ENCODE data around the gene EPHA4.
A peak's percentile ranks its signal among the peaks of the same experiment; 100 is the strongest.

Gene EPHA4

DNA sequence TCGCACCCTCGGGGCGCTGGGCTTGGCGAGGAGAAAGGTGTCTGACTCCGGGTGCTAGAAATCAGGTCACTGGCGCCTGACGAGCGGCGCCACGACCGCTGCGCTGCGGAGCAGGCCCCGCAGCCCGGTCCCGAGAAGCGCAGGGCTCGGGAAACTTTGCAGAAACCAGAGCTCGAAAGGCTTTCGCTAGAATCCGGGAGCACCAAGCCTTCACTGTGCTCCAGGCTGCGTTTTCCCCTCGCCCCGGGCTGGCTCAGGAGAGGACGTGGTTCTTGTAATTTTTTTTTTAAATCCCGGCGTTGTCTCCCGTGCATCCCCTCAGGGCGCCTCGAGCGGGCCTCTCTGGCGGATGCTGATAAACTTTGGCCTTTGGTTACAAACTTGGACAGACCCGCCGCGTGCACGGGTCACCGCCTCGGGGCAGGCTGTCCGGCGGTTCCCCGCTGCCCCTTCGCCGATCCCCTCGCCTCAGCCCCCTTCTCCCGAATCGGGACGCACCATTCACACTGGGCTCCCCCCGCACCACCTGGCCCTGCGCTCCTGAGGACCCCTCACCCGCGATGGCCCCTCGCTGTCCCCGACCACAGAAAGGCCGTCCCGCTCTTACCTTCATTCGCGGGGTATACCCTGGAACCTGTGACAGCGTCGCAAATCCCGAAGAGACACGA is 419 bp downstream of the EPHA4 start:
- no peak for DNase-seq (ENCODE audit: low read depth)

GRCh38 chr2:221571025-221571550 is 1.0 kb downstream of the EPHA4 start:
- DNase-seq (ENCODE audit: low read depth) = peak; percentile 28

GRCh38 chr2:221570321-221570935 is 1.7 kb downstream of the EPHA4 start:
- no peak for DNase-seq (ENCODE audit: low read depth)

GRCh38 chr2:221569871-221570270 is 2.2 kb downstream of the EPHA4 start:
- DNase-seq (ENCODE audit: low read depth) = no peak

DNA sequence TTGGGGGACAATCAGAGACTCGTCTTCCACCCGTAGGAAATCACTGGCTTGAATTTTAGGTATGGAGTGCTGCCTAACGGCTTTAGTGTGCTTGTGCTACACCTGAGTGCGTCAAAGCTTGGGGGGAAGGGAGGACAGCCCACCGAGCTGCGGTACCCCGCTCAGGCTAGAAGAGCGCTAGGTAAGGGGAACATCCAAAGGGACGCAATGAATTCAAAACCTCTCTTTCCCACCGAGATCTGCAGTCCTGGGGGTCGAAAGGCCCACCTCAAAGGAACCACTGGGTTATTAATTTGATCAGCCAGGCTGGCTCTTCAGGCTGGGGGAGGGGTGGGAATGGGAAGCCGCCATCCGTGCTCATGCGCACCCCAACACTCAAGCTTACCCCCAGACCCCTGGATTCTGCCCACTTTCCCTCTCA is 2.7 kb downstream of the EPHA4 start:
- DNase-seq (ENCODE audit: low read depth) = no peak

DNA sequence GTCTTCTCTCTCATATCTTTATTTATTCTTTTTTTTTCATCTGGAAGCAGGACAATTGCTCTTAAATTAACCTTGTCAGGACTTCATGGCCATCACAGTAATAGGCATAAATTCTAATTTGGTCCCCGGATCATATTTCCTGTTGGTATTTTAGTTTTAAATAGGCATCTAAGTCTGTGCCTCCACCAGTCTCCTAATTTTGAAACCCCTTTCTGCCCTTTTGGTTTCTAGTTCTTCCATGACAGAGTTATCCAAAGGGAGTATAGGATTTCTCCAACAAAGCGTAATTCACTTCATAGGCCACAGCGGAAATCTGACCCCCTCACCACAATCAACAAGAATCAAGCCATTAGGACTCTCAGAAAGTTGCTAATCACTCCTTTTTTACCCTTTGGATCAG is 3.8 kb downstream of the EPHA4 start:
- DNase-seq (ENCODE audit: low read depth) = no peak

DNA sequence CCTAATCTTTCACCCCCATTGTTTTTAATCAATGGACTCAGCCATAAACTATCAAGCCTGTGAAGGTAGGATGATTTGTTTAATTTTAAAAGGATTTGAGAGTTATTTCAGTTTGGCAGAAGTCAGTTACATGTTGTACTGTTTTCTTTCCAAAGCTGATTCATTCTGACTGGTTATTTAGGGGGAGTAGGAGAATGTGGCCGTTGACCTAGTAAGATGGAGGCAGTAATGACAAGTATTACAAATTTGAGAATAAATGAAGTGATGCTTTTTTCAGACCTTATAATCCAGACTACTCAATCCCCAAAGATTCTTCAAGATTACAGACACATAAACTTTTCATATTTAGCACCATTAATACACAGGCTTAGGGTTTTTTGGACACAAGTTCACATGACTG is 4.3 kb downstream of the EPHA4 start:
- no peak for DNase-seq (ENCODE audit: low read depth)

DNA sequence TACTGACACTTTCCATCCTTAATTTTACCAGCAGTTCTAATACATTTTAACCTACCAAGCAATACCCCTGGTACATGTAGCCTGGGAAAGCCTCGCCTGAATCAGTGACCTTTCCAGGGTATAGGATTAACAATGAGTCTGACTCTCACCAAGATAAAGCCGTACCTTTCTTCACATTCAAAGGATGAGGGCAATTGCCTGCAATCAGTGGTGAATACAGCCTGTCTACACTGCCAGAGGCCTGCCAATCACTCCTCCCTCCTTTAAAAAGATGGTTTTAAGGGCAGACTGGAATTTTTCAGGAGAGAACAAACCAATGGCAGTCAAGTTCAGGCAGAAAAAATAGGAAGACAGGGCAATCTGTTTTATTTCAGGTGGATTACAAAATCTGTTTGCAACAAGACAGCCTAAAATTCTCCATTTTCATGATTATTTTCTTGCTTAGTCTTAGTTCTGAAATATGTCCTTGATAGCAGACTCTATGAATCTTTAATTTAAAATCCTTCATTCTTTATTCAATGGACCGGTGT is 4.8 kb downstream of the EPHA4 start:
- DNase-seq (ENCODE audit: low read depth) = no peak

DNA sequence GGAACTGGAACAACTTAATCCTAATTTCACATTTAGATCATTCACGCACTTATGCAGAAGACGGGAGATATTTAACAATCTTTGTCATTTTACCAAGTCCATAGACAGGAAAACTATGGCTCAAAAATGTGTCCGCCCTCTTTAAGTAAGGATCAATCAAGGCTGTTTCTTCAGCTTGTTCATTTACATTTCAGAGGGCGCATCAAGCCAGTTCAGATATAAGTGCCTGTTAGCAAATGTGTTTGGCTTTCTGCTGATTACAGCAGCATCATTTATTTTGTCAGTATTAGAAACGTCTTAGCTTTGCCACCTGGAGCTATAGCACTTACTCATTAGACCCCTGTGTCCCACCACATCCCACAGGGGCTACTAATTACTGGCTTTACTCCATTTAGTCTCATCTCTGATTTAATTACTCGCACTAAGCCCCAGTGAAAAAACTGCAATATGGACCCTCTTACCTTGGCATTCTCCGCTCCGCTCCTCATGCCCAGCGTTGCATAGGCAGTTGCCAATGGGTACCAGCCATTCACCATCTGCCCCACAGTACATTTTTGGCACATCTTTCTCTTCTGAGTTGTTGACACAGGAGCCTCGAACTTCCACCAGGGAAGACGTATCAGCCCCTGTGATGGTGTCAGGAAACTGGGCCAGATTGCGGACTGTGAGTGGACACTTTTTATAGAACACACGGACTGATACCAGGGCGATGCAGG is 8.7 kb downstream of the EPHA4 start:
- DNase-seq (ENCODE audit: low read depth) = no peak

GRCh38 chr2:221562226-221562625 is 9.9 kb downstream of the EPHA4 start:
- no peak for DNase-seq (ENCODE audit: low read depth)

GRCh38 chr2:221561770-221562169 is 10.3 kb downstream of the EPHA4 start:
- no peak for DNase-seq (ENCODE audit: low read depth)

- no peak for DNase-seq (ENCODE audit: low read depth)
Observed at GRCh38 chr2:221559991-221560390, 12.1 kb downstream of the EPHA4 start.

- no peak for DNase-seq (ENCODE audit: low read depth)
Observed at GRCh38 chr2:221558107-221558506, 14.0 kb downstream of the EPHA4 start.

DNA sequence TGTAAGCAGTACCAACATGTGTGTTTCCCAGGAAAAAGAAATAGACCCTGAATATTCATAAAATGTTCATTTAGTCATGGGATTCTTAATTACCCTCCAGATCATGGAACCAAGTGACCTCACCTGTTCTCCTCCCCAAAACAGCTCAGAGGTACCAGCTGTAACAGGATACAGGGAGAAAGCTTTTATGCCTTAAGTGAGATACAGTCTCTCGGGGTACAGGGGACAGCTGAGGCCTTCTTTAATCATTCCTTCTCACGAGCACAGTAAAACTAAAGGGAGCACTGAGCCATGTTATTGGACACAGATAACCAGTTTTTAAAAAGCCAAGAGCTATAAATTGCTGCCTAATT is 16.6 kb downstream of the EPHA4 start:
- DNase-seq (ENCODE audit: low read depth) = no peak

GRCh38 chr2:221554769-221555493 is 17.2 kb downstream of the EPHA4 start:
- no peak for DNase-seq (ENCODE audit: low read depth)

GRCh38 chr2:221553333-221553732 is 18.8 kb downstream of the EPHA4 start:
- DNase-seq (ENCODE audit: low read depth) = no peak

DNA sequence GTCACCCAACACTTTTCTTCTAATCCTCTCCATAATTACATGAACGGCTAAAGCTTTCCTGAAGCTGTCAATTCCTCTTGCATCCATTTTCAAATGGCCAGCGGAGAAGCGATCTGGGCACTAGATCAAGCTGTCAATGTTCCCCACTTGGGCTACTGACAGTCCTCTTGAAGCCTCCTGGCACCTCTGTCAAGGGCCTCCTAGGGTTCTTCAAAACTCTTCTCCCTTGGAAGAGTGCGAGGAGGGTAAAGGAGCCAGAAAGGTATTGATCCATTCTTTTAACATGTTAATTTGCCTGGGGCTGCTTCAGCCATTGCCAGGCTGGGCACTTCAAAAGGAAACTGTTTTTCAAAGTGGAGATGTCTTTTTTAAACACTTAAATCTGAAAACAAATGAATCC is 19.8 kb downstream of the EPHA4 start:
- no peak for DNase-seq (ENCODE audit: low read depth)

DNA sequence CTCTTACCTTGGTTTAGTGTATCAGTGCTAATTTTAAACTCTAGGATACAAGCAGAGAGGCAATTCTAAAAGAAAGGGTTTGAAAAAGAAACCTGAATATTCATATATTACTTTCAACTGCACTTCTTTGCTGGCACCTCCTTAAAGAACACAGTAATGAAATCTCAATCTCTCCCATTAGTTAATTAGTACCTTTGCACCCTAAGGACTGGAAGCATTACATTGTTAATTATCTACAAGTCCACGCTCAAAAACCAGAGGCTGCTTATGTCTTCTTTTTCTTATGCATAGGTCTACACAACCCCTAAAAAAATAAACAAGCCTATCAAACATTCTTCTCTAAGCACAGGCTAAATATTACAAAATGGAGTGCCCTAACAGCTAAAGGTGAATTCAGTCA is 20.2 kb downstream of the EPHA4 start:
- no peak for DNase-seq (ENCODE audit: low read depth)

DNA sequence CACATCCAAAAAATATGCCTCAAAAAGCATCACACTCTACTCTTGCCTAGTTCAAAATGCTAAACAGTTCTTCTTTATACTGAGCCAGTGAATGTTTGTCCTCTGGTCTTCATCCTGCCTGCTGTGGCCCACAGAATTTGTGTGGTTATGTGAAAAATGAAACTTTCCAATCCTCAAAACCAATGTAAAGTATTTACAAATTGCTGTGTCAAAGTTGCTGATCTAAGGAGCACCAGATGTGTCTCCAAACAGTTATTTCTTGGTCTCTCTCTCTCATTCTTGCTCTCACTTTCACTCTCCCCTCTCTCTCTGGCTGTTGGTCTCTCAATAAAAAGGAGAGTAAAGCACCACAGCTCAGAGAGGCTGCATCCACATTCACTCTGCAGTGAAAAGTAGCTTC is 23.0 kb downstream of the EPHA4 start:
- no peak for DNase-seq (ENCODE audit: low read depth)

- no peak for DNase-seq (ENCODE audit: low read depth)
Observed at GRCh38 chr2:221546505-221547225, 25.4 kb downstream of the EPHA4 start.

- no peak for DNase-seq (ENCODE audit: low read depth)
Observed at GRCh38 chr2:221541131-221541735, 30.9 kb downstream of the EPHA4 start.

Data from T follicular helper cell (primary cell).